NCI-H146 treated with DMSO at 0.1 percent for 48 hours (cell line): Measurements from ENCODE around the gene VGLL4.

ENCODE experiments used
- DNase-seq: peaks from one replicate; lab custom pipeline; 2025; ENCODE audit not compliant: unreplicated experiment; lab: John Stamatoyannopoulos, UW

The VGLL4 gene

DNA sequence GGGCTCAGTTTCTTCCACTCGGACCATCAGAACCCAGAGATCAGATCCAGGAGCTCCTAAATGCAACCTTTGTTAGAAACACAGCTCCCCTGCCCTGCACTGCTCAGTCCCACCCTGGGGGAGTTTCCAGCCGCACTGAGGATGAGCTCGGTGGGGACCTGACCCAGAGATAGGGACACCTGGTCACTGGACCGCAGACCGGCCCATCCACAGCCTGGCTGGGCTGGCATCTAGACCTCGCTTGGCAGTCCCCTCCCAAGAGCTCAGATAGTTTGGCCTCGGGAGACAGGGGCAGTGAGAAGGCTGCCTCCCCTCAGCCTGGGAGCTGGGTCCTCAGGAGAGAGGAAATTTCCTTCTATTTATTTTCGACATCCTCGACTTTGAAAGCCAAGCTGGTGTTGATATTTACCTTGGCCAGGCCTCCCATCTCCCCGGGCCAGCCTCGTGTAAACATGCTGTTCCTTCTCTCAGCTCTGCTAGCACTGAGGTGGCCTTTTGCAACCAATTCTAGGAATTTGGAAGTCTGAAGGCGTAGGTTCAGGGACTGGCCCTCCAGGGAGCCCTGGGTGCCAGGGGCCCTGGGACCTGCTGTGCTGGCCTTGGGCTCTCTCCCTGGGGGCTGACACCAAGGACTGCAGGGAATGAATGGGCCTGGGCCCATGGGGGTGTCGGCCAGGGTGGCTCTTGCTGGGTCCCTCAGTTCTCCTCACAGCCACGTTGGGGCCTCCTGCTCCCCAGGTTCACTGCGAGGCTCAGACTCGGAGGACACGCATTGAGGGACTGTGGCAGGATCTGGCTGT, 90.1 kb downstream of the VGLL4 start:
- no peak for DNase-seq

DNA sequence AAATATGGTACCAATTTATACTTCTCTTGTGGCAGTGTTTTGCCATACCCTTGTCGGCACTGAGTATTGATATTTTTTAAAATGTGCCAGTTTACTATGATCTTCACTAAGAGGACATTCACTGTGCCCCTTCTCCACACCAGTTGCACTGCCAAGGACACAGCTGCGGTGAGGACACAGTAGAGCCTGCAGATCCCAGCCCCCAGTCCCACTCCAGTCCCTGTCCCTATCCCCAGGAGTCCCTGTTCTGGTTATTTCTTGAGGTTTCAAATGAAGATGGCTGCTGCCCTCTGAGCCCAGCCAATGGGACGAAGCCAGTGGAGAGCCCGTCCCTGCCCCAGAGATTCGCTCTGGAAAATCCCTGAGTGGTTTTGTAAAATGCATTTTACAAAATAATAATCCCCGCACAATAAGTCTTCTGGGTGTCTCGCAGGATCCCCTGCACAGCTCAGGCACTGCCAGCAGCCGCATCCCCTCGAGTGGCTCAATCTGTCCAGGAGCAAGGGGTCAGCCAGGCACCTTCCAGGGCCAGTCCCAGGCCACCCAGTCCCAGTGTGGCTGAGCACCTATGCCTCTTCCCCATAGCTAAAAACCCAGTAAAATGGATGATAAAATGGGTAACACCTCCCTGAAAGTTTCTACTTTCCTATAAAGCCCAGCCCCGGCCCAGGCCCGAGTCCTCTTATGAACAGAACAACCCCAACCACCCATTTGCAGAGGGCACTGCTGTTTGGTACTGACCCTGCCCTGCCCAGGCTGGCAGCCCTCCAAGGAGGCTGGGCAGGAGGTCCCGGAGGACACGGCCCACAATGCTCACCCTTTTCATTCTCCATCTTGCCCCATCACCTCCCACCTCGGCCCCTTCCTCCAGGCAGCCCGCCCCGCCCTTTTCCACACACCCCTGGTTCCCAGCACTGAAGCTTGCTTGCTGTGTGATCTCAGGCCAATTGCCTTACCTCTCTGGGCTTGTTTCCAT, 91.1 kb downstream of the VGLL4 start:
- DNase-seq = no peak

DNA sequence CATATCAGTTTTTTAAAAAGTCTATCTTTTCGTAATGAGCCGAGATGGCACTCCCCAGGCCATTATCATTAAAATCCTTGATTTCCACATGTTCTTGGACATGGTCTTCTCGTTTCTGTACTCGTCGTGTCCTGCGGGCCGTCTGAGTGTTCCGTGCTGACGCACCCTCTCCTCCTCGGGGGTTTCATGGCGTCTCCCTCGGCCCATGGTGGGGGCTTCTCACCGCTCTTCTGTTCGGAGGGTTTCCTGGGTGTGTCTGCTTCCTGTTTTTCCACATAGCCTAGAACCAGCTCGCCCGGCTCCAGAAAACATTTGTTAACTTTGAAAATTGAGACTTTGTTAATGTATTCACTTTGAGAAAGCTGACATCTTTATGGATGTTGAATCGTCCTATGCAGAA, 92.7 kb downstream of the VGLL4 start:
- no peak for DNase-seq

DNA sequence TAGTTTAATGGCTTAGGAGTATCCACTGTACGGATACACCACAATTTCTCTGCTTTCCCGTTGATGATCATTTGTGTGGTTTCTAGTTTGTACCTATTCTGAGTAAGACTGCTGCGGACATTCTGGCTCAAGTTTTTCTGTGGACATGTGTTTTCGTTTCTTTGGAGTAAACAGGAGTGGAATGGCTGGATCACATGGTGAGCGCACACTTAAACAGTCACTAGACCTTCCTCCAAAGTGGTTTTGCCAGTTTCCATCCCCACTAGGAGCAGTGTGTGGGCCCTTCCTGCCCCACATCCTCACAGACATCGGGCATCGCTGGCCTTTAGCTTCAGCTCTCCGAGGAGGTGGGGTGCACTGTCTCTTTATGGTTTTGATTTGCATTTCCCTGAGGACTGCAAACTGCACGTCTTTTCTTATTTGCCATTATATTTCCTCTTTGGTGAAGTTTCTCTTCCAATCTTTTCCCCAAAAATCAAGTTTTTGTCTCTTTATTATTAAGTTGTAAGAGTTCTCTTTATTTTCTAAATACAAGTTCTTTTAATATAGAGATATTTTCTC, 94.1 kb downstream of the VGLL4 start:
- no peak for DNase-seq

DNA sequence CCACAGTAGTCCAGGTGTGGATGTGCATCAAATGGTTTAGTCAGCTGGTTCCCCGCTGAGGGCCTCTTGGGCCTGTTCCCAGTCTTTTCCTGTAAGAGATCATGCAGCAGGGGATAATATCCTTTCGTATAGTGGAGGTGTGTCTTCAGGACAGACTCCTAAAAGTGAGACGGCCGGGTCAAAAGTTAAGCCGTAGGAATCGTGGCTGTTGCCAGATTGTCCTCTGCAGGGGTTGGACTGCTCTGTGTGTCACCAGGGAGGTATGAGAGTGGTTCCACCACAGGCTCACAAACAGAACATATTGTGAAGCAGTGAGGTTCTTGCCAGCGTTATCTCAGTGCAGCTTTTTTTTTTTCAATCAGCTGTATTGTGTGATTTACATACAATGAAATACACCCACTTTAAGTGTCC, 95.0 kb downstream of the VGLL4 start:
- DNase-seq = peak; percentile 70

DNA sequence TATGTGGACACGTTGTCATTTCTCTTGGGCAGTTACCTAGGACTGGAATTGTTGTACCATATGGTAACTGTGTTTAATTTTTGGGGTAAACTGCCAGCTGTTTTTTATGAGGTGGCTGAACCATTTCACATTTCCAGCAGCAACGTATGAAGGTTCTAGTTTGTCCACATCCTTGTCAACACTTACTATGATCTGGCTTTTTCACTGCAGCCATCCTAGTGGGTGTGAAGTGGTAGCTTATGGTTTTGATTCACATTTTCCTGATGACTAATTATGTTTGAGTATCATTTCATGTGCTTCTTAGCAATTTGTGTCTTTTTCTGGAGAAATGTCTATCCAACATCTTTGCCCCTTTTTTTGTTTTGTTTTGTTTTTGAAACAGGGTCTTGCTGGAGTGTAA, 96.2 kb downstream of the VGLL4 start:
- no peak for DNase-seq

DNA sequence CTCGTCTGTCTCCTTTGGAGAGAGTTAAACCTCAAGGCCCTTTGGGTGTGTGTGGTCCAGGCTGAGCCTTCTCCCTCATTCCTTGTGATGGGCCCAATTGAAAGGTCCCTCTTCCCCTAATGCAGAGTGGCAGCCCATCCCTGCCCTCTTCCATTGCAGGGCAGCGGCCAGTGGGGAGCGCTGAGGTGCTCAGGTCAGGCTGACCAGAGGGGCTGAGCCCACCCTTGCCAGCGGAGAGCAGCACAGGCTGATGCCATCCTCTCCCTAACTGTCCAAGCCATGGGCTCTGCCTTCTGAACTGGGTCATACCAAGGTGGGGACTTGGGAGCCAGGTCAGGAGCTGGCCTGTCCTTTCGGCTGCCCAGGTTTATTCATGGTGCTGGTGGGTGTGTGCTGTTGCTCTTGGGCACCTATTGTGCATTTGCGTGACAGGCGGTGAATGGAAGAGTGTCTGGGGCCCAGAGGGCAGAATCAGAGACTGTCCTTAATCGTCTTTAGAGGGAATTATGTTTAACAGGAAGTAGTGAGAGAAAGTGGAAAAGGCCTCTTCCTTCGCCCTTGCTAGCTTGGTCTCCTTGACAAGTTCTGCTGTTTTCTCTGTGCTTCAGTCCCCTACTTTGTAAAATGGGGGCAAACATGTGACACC, 96.9 kb downstream of the VGLL4 start:
- no peak for DNase-seq

DNA sequence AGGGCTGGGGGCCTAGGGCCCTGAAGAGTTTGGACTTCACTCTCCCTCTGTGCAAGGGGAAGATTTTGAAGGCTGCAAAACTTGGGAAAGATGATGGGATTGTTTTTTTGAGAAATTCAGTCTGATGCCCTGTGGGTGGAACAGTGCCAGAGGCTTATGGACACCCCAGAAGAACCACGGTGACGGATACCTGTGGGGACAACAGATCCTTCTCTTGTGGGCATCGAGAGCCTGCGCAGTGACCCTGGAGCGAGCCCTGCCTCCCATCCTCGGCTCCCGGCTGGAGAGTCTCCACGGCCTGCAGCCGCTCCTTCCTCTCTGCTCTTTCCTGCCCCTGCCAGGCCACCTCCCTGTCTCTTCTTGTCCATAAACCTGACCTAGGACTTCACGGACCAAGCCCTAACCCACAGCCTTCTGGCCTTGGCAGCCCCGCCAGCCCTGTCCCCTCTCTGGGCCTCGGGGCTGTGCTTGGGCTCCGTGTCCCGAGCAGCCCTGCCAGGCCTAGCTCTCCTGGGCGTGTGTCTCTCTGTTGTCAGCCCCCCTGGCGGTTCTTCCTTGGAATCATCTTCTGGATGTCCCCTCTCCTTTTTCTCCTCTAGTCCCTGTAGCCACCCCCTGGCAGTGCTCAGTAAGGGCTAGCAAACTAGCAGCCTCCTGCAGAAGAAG, 98.4 kb downstream of the VGLL4 start:
- no peak for DNase-seq

DNA sequence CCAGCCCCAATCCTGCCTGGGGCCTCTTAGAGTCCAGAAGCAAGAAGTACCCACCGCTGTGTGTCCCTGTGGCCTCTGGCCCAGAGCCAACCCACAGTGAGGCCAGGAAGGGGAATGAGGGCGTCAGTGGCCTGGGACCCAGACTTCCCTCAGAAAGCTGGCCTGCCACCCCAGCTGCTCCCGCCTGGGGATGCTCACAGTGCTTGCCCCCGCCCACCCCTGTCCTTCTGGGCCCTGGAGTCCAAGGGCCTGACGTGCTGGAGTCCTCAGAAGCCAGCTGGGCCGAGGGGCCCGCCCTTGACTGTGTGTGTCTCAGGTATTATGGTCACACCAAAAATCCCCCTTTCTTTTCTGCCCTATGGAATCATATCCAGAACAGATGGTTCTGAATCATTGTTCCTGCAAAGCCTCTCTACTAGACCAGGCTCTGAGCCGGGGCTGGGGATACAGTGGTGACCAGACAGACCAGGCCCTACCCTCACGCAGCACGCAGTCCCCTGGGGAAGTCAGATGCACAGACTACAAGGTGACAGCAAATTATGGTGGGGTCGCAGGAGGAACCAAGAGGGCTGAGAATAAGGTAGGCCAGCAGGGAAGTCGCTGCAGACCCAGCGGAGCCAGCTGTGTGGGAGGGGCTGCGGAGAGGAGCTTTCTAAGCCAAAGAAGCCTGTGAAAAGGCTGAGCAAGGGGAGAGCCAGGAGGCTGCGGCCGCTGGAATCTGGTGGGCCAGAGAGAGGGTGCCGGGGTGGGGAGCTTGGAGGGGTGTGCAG, 99.1 kb downstream of the VGLL4 start:
- no peak for DNase-seq

DNA sequence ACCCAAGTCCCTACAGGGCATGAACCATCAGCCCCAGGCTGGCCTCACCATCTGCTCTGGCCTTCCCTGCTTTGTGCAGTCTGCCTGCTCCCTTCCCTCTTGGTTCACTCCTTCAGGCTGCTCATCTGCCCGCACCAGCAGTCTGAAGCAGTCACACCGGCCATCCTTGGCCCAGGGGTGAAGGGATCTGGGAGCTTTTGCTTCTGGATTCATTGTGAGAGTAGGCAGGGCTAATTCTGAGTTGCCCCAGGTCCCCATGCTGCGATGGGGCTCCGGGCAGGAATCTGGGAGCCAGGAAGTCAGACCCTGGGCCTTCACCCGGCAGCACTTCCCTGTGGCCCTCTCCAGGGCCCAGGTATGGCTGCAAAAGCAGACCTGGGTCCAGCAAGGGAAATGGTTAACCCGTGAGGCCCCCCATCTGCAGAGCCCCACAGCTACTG, 99.7 kb downstream of the VGLL4 start:
- DNase-seq = no peak

DNA sequence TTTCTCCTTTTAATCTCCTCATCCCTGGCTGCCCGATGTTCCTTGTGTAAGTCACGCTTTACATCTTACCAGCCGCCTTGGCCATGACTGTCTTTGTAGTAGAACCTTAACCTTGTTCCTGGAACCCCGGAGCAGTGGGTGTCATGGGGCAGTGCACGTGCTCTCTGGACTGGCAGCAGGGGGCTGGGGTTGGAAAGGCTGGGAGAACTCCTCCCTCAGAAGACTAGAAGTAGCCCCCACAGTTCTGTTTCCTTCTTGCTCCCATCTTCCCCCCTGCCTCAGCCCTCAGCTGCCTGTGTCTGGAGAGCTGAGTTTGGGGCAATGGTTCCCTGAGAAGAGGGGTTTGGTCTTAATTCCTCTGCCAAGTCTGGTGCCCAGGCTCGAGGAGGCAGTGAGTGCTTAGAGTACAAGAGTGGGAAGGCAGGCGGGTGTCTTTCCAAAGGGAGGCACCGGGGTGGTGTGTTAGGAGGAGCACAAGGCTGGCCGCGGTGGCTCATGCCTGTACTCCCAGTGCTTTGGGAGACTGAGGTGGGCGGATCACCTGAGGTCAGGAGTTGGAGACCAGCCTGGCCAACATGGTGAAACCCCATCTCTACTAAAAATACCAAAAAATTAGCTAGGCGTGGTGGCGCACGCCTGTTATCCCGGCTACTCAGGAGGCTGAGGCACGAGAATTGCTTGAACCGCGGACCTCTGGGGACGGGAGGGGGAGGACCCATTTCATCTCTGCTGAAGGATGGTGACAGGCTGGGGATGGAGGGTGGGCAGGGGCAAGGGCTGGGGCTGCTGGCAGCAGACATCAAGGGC, 100.4 kb downstream of the VGLL4 start:
- no peak for DNase-seq

DNA sequence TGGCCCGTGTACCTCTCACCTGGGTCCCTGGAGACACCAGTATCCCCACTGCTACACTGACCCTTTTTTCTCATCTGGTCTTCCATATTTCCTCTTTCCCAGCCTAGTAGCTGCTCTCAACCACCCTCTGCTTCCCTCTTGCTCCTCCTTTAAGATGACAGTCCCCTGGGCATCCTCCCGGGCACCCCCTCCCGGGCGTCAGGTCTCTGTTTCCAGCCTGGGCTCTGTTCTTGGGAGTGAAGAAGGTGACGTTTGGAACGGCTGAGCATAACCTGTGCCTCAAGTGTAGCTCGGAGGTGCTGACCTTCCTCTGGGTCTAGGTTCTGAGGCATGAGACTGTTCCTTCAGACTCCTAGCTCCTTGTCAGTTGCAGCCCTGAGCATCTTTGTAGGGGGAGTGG, 101.2 kb downstream of the VGLL4 start:
- no peak for DNase-seq

DNA sequence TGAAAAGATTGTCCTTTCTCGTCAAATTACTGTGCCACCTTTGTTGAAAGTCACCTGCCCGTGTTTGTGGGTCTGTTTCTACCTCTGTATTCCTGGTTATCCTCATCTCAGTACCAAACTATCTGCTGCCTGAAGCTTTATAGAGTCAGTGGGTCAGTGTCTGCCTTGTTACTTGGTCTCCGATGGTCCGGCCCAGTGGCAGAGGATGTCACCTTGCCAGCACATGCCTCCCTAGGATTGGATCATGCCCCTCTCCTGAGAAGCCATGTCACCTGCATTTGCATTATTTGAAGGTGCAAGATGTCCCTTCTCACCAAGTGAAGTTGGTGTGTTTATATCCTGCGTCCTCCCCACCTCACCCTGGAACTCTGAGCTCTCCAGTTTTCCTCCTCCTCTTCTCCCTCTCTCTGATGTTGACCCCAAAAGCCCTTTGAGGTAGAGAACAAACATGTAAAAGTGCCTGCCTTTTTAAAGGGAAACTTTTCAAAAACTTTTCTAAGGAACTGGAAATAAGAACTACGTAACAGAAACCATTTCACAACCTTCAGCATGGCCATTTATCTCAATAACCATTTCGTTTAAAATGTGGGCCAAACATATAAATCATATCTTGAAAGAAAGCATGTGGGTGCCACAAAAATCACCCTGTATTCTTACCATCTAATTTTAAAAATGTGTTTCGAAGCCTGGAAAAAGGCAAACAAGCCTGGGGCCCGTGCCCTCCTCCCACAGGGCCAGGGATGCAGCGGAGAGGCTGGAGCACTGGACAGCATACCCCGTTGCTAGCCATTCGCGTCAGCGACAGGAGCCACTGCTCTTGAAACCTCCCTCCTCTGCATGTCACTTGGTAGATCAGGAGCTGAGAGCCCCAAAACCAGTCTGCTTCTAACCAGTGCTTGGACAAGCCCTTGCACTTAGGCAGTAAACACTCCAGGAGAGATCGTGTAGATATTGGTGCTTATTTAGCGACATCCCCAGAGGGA, 102.1 kb downstream of the VGLL4 start:
- no peak for DNase-seq

DNA sequence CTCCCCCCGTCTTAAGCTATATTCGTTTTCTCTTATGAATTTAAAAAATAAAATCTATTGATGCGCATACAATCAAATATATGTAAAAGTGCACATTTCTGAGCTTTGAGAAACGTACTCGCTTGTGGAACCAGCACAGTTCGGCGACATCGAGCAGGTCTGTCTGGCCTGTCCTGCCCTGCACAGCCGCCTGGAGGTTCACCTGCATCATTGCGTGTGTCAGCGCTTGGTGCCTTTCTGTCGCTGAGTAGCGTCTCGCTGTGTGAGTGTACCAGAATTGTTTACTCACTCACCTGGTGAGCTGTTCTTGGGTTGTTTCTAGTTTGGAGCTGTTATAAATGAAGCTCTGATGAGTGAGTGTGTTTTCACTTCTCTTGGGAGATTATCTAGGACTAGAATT, 104.0 kb downstream of the VGLL4 start:
- DNase-seq = peak; percentile 78

DNA sequence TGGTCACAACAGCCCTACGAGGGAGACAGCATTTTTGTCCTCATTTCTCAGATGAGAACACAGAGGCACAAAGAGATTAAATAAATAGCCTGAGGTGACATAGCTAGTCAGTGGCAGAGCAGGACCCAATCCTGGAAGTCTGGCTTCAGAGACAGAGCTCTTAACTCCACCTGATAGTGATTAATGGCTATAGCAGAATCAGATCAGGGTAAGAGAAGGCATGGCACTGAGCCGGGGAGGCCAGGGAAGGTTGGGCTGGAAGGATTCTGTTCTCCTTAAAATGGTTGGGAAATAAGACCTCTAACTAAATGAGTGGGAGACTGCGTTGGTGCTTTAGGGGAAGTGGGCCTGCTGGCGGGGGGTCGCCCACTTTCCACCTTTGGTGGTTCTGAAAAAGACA, 104.5 kb downstream of the VGLL4 start:
- peak; percentile 4 for DNase-seq

DNA sequence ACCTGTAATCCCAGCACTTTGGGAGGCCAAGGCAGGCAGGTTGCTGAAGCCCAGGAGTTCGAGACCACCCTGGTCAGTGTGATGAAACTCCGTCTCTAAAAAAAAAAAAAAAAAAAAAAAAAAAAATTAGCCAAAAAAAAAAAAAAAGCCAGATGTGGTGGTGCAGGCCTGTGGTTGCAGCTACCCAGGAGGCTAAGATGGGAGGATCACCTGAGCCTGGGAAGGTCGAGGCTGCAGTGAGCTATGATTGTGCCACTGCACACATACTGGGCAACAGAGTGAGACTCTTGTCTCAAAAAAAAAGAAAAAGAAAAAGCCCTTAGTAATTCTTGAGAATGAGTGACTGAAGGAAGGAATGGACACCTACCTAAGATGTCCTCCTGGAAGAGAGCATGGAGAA, 105.1 kb downstream of the VGLL4 start:
- DNase-seq = no peak

DNA sequence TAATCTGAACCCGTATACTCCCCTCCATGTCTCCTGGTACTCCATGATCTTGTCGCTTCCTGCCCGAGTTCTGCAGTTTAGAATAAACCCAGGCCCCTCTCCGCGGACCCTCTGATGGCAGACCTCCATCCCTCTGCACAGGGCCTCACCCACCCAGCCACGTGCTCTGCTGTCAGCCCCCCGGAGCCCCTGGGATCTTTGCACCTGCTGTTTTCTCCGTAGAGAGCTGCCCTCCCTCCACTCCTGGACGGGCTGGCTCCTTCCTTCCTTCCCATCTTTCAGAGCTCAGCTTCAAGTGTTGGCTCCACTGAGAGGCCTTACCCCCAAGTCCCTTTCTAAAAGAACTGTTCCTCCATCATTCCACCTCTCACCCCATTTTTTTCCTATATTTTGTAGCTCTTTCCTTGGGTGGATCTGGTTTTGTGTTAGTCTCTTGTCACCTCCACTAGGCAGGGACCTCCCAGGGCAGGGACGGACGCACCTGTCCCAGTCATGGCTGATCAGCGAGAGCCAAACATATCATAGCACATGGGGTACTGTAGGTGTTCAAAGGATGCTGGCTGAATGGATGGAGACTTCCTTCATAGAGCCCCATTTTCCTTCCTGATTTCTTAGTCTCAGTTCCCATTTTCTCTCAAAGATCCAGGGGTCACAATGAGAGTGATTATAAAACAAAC, 106.6 kb downstream of the VGLL4 start:
- no peak for DNase-seq
